ENCODE data around the gene CIP2A. TPM values are rescaled to one million over a fixed set of nuclear protein-coding genes. Genes with fewer than 3 reads are reported as not detected.
A peak's percentile ranks its signal among the peaks of the same experiment; 100 is the strongest.

CIP2A gene
- total and polyA plus RNA-seq, 2 experiments from 2014 or later: 48.1 to 63.5 TPM

DNA sequence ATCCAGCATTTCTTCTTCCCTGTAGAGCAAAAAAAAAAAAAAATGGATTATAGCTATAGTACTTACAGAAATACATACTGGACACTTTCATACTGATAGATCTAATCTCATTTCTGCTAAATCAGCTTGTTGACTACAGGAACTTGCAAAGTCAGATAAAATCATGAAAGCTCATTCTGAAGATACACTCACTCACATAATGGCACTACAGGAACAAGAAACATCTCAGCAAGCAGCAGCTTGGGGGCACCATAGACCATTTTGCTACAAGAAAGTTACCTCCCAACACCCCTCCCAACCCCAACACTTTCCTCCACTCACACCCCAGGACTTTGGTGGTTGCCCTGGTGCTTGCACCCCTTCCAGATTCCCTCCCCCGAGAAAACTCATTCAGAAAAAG lies 83.4 kb downstream of the CIP2A start:
- H3K27me3 ChIP-seq (ENCODE audit: insufficient read depth): no peaks in the 10 kb centered on the region
- Mint-ChIP-seq H3K27ac (no peak overlapping the region), H3K4me3 (no peak overlapping the region), H3K36me3 (ENCODE audit: low read depth) (no peaks in the 10 kb centered on the region), H3K27me3 (ENCODE audit: insufficient read depth, low read depth, poor library complexity) (no peaks in the 10 kb centered on the region), H3K9me3 (no peaks in the 10 kb centered on the region), H3K4me1 (peaks cover 7% of the 10 kb centered on the region)
- DNase-seq (ENCODE audit: low spot score) (peak; percentile 21), ATAC-seq (peak; percentile 53; the same call in 2 of the 3 replicates)
- H3F3A ChIP-seq (replicated peaks; ENCODE audit: low read depth): no peaks in the 10 kb centered on the region
- H2AFZ ChIP-seq: no peak overlapping the region
- H3K36me3 ChIP-seq (ENCODE audit: insufficient read depth): no peaks in the 10 kb centered on the region
- H3K4me1 ChIP-seq (ENCODE audit: insufficient read depth): peaks cover 12% of the 10 kb centered on the region
- TF ChIP-seq CREB1 (CRISPR knock-in tag; IDR thresholded peaks at IDR 0.05; ENCODE audit: low read depth): no peak
- TF ChIP-seq, protein P1, sequence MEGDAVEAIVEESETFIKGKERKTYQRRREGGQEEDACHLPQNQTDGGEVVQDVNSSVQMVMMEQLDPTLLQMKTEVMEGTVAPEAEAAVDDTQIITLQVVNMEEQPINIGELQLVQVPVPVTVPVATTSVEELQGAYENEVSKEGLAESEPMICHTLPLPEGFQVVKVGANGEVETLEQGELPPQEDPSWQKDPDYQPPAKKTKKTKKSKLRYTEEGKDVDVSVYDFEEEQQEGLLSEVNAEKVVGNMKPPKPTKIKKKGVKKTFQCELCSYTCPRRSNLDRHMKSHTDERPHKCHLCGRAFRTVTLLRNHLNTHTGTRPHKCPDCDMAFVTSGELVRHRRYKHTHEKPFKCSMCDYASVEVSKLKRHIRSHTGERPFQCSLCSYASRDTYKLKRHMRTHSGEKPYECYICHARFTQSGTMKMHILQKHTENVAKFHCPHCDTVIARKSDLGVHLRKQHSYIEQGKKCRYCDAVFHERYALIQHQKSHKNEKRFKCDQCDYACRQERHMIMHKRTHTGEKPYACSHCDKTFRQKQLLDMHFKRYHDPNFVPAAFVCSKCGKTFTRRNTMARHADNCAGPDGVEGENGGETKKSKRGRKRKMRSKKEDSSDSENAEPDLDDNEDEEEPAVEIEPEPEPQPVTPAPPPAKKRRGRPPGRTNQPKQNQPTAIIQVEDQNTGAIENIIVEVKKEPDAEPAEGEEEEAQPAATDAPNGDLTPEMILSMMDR (conservative IDR thresholded peaks at IDR 0.05; ENCODE audit: low read depth in 2 of 2): peak; percentile 32 to 66
- H3K4me2 ChIP-seq: no peak overlapping the region
- H4K20me1 ChIP-seq (replicated peaks; ENCODE audit: insufficient read depth): no peaks in the 10 kb centered on the region
- no peaks in the 10 kb centered on the region for H3K9me2 ChIP-seq (ENCODE audit: insufficient read depth)
- H3K27ac ChIP-seq (ENCODE audit: low read depth): no peak overlapping the region
- H3K4me3 ChIP-seq: no peak overlapping the region
- H3K79me2 ChIP-seq (replicated peaks; ENCODE audit: insufficient read depth): no peaks in the 10 kb centered on the region

DNA sequence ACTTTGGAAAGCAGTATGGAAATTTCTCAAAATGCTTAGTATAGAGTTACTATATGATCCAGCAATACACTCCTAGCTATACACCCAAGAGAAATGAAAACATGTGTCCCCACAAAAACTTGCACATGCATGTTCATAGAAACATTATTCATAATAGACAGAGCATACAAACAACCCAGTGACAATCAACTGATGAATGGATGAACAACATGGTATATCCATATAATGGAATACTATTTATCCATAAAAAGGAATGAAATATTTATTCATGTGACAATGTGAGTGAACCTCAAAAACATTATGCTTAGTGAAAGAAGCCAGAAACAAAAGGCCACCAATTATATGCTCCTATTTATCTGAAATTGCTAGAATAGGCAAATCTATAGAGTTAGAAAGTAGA lies 85.5 kb downstream of the CIP2A start:
- no peaks in the 10 kb centered on the region for H3K9me3 Mint-ChIP-seq
- Histone ChIP-seq H3K79me2 (replicated peaks; ENCODE audit: insufficient read depth) (no peaks in the 10 kb centered on the region), H3K4me3 (no peak overlapping the region), H3F3A (replicated peaks; ENCODE audit: low read depth) (no peaks in the 10 kb centered on the region), H3K27me3 (ENCODE audit: insufficient read depth) (no peaks in the 10 kb centered on the region), H3K27ac (ENCODE audit: low read depth) (no peak overlapping the region), H2AFZ (no peak overlapping the region), H3K4me1 (ENCODE audit: insufficient read depth) (peaks cover 12% of the 10 kb centered on the region), H4K20me1 (replicated peaks; ENCODE audit: insufficient read depth) (no peaks in the 10 kb centered on the region), H3K4me2 (no peak overlapping the region), H3K9me2 (ENCODE audit: insufficient read depth) (no peaks in the 10 kb centered on the region), H3K36me3 (ENCODE audit: insufficient read depth) (no peaks in the 10 kb centered on the region)
- H3K4me3 Mint-ChIP-seq: no peak overlapping the region
- DNase-seq (ENCODE audit: low spot score) (no peak), ATAC-seq (no peak)
- no peaks in the 10 kb centered on the region for H3K27me3 Mint-ChIP-seq (ENCODE audit: insufficient read depth, low read depth, poor library complexity)
- H3K4me1 Mint-ChIP-seq: peaks cover 7% of the 10 kb centered on the region
- no peaks in the 10 kb centered on the region for H3K36me3 Mint-ChIP-seq (ENCODE audit: low read depth)
- H3K27ac Mint-ChIP-seq: no peak overlapping the region
- no peak for TF ChIP-seq CREB1 (CRISPR knock-in tag; IDR thresholded peaks at IDR 0.05; ENCODE audit: low read depth)
- TF ChIP-seq STAT1 (IDR thresholded peaks at IDR 0.05; ENCODE audit: unreplicated experiment): no peak
- no peak for TF ChIP-seq POLR2AphosphoS5 (IDR thresholded peaks at IDR 0.05; ENCODE audit: low read depth)
- TF ChIP-seq, protein P2, sequence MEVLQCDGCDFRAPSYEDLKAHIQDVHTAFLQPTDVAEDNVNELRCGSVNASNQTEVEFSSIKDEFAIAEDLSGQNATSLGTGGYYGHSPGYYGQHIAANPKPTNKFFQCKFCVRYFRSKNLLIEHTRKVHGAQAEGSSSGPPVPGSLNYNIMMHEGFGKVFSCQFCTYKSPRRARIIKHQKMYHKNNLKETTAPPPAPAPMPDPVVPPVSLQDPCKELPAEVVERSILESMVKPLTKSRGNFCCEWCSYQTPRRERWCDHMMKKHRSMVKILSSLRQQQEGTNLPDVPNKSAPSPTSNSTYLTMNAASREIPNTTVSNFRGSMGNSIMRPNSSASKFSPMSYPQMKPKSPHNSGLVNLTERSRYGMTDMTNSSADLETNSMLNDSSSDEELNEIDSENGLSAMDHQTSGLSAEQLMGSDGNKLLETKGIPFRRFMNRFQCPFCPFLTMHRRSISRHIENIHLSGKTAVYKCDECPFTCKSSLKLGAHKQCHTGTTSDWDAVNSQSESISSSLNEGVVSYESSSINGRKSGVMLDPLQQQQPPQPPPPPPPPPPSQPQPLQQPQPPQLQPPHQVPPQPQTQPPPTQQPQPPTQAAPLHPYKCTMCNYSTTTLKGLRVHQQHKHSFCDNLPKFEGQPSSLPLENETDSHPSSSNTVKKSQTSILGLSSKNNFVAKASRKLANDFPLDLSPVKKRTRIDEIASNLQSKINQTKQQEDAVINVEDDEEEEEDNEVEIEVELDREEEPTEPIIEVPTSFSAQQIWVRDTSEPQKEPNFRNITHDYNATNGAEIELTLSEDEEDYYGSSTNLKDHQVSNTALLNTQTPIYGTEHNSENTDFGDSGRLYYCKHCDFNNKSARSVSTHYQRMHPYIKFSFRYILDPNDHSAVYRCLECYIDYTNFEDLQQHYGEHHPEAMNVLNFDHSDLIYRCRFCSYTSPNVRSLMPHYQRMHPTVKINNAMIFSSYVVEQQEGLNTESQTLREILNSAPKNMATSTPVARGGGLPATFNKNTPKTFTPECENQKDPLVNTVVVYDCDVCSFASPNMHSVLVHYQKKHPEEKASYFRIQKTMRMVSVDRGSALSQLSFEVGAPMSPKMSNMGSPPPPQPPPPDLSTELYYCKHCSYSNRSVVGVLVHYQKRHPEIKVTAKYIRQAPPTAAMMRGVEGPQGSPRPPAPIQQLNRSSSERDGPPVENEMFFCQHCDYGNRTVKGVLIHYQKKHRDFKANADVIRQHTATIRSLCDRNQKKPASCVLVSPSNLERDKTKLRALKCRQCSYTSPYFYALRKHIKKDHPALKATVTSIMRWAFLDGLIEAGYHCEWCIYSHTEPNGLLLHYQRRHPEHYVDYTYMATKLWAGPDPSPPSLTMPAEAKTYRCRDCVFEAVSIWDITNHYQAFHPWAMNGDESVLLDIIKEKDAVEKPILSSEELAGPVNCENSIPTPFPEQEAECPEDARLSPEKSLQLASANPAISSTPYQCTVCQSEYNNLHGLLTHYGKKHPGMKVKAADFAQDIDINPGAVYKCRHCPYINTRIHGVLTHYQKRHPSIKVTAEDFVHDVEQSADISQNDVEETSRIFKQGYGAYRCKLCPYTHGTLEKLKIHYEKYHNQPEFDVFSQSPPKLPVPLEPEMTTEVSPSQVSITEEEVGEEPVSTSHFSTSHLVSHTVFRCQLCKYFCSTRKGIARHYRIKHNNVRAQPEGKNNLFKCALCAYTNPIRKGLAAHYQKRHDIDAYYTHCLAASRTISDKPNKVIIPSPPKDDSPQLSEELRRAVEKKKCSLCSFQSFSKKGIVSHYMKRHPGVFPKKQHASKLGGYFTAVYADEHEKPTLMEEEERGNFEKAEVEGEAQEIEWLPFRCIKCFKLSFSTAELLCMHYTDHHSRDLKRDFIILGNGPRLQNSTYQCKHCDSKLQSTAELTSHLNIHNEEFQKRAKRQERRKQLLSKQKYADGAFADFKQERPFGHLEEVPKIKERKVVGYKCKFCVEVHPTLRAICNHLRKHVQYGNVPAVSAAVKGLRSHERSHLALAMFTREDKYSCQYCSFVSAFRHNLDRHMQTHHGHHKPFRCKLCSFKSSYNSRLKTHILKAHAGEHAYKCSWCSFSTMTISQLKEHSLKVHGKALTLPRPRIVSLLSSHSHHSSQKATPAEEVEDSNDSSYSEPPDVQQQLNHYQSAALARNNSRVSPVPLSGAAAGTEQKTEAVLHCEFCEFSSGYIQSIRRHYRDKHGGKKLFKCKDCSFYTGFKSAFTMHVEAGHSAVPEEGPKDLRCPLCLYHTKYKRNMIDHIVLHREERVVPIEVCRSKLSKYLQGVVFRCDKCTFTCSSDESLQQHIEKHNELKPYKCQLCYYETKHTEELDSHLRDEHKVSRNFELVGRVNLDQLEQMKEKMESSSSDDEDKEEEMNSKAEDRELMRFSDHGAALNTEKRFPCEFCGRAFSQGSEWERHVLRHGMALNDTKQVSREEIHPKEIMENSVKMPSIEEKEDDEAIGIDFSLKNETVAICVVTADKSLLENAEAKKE (CRISPR knock-in tag; IDR thresholded peaks at IDR 0.05): no peak
- no peak for TF ChIP-seq ZNF114 (CRISPR knock-in tag; IDR thresholded peaks at IDR 0.05)
- no peak for TF ChIP-seq EZH2 (IDR thresholded peaks at IDR 0.05; ENCODE audit: low read depth, unreplicated experiment)
- no peak for TF ChIP-seq EZH2phosphoT487 (IDR thresholded peaks at IDR 0.05; ENCODE audit: unreplicated experiment)
- TF ChIP-seq, protein P3, sequence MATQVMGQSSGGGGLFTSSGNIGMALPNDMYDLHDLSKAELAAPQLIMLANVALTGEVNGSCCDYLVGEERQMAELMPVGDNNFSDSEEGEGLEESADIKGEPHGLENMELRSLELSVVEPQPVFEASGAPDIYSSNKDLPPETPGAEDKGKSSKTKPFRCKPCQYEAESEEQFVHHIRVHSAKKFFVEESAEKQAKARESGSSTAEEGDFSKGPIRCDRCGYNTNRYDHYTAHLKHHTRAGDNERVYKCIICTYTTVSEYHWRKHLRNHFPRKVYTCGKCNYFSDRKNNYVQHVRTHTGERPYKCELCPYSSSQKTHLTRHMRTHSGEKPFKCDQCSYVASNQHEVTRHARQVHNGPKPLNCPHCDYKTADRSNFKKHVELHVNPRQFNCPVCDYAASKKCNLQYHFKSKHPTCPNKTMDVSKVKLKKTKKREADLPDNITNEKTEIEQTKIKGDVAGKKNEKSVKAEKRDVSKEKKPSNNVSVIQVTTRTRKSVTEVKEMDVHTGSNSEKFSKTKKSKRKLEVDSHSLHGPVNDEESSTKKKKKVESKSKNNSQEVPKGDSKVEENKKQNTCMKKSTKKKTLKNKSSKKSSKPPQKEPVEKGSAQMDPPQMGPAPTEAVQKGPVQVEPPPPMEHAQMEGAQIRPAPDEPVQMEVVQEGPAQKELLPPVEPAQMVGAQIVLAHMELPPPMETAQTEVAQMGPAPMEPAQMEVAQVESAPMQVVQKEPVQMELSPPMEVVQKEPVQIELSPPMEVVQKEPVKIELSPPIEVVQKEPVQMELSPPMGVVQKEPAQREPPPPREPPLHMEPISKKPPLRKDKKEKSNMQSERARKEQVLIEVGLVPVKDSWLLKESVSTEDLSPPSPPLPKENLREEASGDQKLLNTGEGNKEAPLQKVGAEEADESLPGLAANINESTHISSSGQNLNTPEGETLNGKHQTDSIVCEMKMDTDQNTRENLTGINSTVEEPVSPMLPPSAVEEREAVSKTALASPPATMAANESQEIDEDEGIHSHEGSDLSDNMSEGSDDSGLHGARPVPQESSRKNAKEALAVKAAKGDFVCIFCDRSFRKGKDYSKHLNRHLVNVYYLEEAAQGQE (IDR thresholded peaks at IDR 0.05; ENCODE audit: unreplicated experiment): no peak

Data from GM23338 (cell line).